SK-N-SH (cell line): ENCODE results near the gene ZNF747. TPM values are rescaled to one million over a fixed set of nuclear protein-coding genes. Genes with fewer than 3 reads are reported as not detected.
A peak's percentile ranks its signal among the peaks of the same experiment; 100 is the strongest.

Experiments
- CTCF ChIA-PET: fragments of 300-600, 350-600 bp; formaldehyde crosslinking; extraction: SDS; loops from one replicate; lab custom pipeline; 2021; lab: Yijun Ruan, JAX
- POLR2A ChIA-PET: fragments of 350-600 bp; sonication (Branson Sonifier 250); formaldehyde crosslinking; extraction: SDS; loops from one replicate; lab custom pipeline; 2020; ENCODE audit warnings: antibody characterized with exemption, inconsistent platforms; lab: Yijun Ruan, JAX
- DNase-seq: peaks from one replicate; pipeline ENCODE4 v3.0.0; 2012
- H2AFZ ChIP-seq: fragments of 200-600 bp; sonication (generic); 2 replicates; pipeline ENCODE4 v1.8.1; 2016; ENCODE audit warnings: antibody characterized with exemption, mild to moderate bottlenecking, low read depth
- H3F3A ChIP-seq: fragments of 200-600 bp; sonication (generic); replicated peaks from 2 replicates; pipeline ENCODE3; 2016; ENCODE audit warnings: antibody characterized with exemption, mild to moderate bottlenecking; ENCODE audit not compliant: insufficient read depth
- H3K27ac ChIP-seq, 2 experiments: fragments of 200-500 bp in 1 of 2; fragments of 200-600 bp in 1 of 2; sonication (Bioruptor generic) in 1 of 2; sonication (generic), shearing (Covaris generic) in 1 of 2; 2 replicates each; pipeline versions ENCODE4 v1.5.1 to v1.6.1; 2014 to 2016; ENCODE audit warnings: low read depth in 2 of 2, inconsistent platforms in 1 of 2, low read length in 1 of 2, mild to moderate bottlenecking in 1 of 2, mixed read lengths in 1 of 2
- H3K27me3 ChIP-seq: fragments of 200-600 bp; sonication (generic), shearing (Covaris generic); 2 replicates; pipeline ENCODE4 v1.6.1; 2016; ENCODE audit warnings: mixed run types; ENCODE audit not compliant: insufficient read depth
- H3K36me3 ChIP-seq, 2 experiments: fragments of 200-500 bp in 1 of 2; fragments of 200-600 bp in 1 of 2; sonication (Bioruptor generic) in 1 of 2; sonication (generic) in 1 of 2; replicated peaks in 1 of 2; 2 replicates each; pipeline versions ENCODE3 to v1.5.1; 2014 to 2016; ENCODE audit warnings: low read length in 1 of 2, mild to moderate bottlenecking in 1 of 2; ENCODE audit not compliant: insufficient read depth in 2 of 2, control insufficient read depth in 1 of 2
- H3K4me1 ChIP-seq, 2 experiments: fragments of 200-500 bp in 1 of 2; fragments of 200-600 bp in 1 of 2; sonication (Bioruptor generic) in 1 of 2; sonication (generic), shearing (Covaris generic) in 1 of 2; 2 replicates each; pipeline versions ENCODE4 v1.5.1 to v1.6.1; 2014 to 2016; ENCODE audit warnings: low read depth in 1 of 2, low read length in 1 of 2, mixed run types in 1 of 2; ENCODE audit not compliant: insufficient read depth in 2 of 2, control insufficient read depth in 1 of 2
- H3K4me2 ChIP-seq: fragments of 200-600 bp; sonication (generic), shearing (Covaris generic); 2 replicates; pipeline ENCODE4 v1.6.1; 2017; ENCODE audit warnings: mixed run types
- H3K4me3 ChIP-seq, 2 experiments: fragments of 200-500 bp in 1 of 2; fragments of 200-600 bp in 1 of 2; sonication (Bioruptor generic) in 1 of 2; sonication (generic), shearing (Covaris generic) in 1 of 2; 2 replicates each; pipeline versions ENCODE4 v1.5.1 to v1.8.1; 2014 to 2016; ENCODE audit warnings: low read depth in 2 of 2, inconsistent platforms in 1 of 2, low read length in 1 of 2, mild to moderate bottlenecking in 1 of 2, mixed read lengths in 1 of 2, moderate library complexity in 1 of 2
- H3K79me2 ChIP-seq: fragments of 200-600 bp; sonication (generic); 2 replicates; pipeline ENCODE4 v1.8.1; 2017; ENCODE audit warnings: mild to moderate bottlenecking; ENCODE audit not compliant: insufficient read depth
- H3K9ac ChIP-seq: fragments of 200-600 bp; sonication (generic); 2 replicates; pipeline ENCODE4 v1.6.1; 2017; ENCODE audit warnings: mixed run types
- H3K9me2 ChIP-seq: fragments of 200-600 bp; sonication (generic); 2 replicates; pipeline ENCODE4 v1.6.1; 2017; ENCODE audit warnings: mixed run types
- H3K9me3 ChIP-seq: fragments of 200-600 bp; sonication (generic); 2 replicates; pipeline ENCODE4 v1.6.1; 2017; ENCODE audit warnings: mixed run types, mild to moderate bottlenecking, moderate library complexity
- H4K20me1 ChIP-seq: fragments of 200-600 bp; sonication (generic); 2 replicates; pipeline ENCODE4 v1.6.1; 2017; ENCODE audit warnings: mild to moderate bottlenecking, mixed run types; ENCODE audit not compliant: insufficient read depth
- CTCF ChIP-seq: fragments of 200-600 bp; sonication (generic); IDR thresholded peaks from 2 replicates; pipeline ENCODE4 v1.6.1; 2017; ENCODE audit warnings: antibody characterized with exemption, mild to moderate bottlenecking, moderate library complexity
- FOSL2 ChIP-seq: IDR thresholded peaks from 2 replicates; pipeline ENCODE4 v1.4.0; 2012; ENCODE audit warnings: low read depth, mild to moderate bottlenecking, moderate library complexity, borderline replicate concordance
- GABPA ChIP-seq: IDR thresholded peaks from 2 replicates; pipeline ENCODE4 v1.4.0; 2012; ENCODE audit warnings: low read depth, mild to moderate bottlenecking
- IRF3 ChIP-seq: fragments of 150-350 bp; IDR thresholded peaks from 2 replicates; pipeline ENCODE4 v1.6.1; 2016; ENCODE audit warnings: mild to moderate bottlenecking, low read depth, low read length
- PBX3 ChIP-seq: IDR thresholded peaks from 2 replicates; pipeline ENCODE4; 2012
- RXRA ChIP-seq: IDR thresholded peaks from 2 replicates; pipeline ENCODE4 v1.4.0; 2012; ENCODE audit warnings: low read depth, mild to moderate bottlenecking, borderline replicate concordance
- SMC3 ChIP-seq: IDR thresholded peaks from 2 replicates; pipeline ENCODE4 v1.6.1; 2012; ENCODE audit warnings: low read depth, low read length, improper control_type of control experiment
- WGBS: methylation state at CpG from one replicate; pipeline ENCODE4 v1.1.6; 2017; ENCODE audit warnings: low lambda C conversion rate; 5-methylcytosine and 5-hydroxymethylcytosine counted together
- polyA plus RNA-seq, 3 experiments: library from polyadenylated mRNA; depleted of rRNA; stranded (reverse); fragments of >200 nt; gene quantifications; 2 replicates each; pipeline ENCODE4 v1.2.3, GENCODE V29; 2012

The ZNF747 gene
- polyA plus RNA-seq, 1 of the 3 experiments (the other 2 are of a cell fraction), result 5.8 TPM

DNA sequence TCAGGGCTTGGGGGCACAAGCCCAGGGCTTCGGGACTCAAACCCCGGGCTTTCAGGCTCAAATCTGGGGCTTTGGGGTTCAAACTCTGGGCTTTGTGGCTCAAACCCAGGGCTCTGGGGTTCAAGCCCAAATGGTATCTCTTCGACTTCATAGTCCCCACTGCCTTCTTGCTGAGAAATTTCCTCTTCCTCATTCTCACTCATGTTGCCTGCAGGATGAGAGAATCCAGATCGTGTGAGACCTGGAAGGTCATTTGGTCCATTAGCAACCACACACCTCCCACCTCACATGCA is 8.9 kb downstream of the ZNF747 start:
- peak overlapping the region; percentile 27 to 98; a peak in 3 of 4 replicates for H3K27ac ChIP-seq
- WGBS, result 59% methylated on average over 4 of the region's 4 CpGs
- peaks cover 6 to 11% of the 10 kb centered on the region in 2 experiments; a peak in 3 of 4 replicates for H3K4me1 ChIP-seq
- POLR2A ChIA-PET, result interaction anchor here (0.7 to 2.1 kb wide), 3 partner anchors 10 to 81 kb away, joined by 3 to 5 read pairs (median 3); partner anchors contain the start of gene SEPHS2
- DNase-seq, result no peak
- no peaks in the 10 kb centered on the region for H4K20me1 ChIP-seq
- no peaks in the 10 kb centered on the region for H3K9me3 ChIP-seq
- no peaks in the 10 kb centered on the region for H3K79me2 ChIP-seq
- no peaks in the 10 kb centered on the region for H3K27me3 ChIP-seq
- peak overlapping the region; percentile 80 to 83 for H3K4me3 ChIP-seq
- H3F3A ChIP-seq, result no peaks in the 10 kb centered on the region
- H3K9me2 ChIP-seq, result no peaks in the 10 kb centered on the region
- H3K9ac ChIP-seq, result peak overlapping the region; percentile 96
- CTCF ChIA-PET, result interaction anchor here (2.0 to 2.5 kb wide), 3 partner anchors 9 to 96 kb away, joined by 7 to 15 read pairs (median 12); partner anchors contain the start of genes DCTPP1 and ZNF747
- H3K36me3 ChIP-seq, result peaks cover 0 to 9% of the 10 kb centered on the region in 2 experiments
- peak overlapping the region; percentile 83 for H3K4me2 ChIP-seq
- TF ChIP-seq FOSL2 (no peak), CTCF (no peak)
- peak overlapping the region; percentile 46; the same call in 1 of the 2 replicates for H2AFZ ChIP-seq

GRCh38 chr16:30524575-30525568 is 9.8 kb downstream of the ZNF747 start:
- Histone ChIP-seq H3K9ac (no peak overlapping the region), H4K20me1 (no peaks in the 10 kb centered on the region), H3K27ac (no peak overlapping the region), H3F3A (no peaks in the 10 kb centered on the region), H3K9me3 (no peaks in the 10 kb centered on the region), H3K9me2 (no peaks in the 10 kb centered on the region), H2AFZ (no peak overlapping the region), H3K27me3 (no peaks in the 10 kb centered on the region), H3K4me1 (peaks cover 6 to 11% of the 10 kb centered on the region in 2 experiments; a peak in 3 of 4 replicates), H3K4me3 (no peak overlapping the region), H3K36me3 (peaks cover 0 to 6% of the 10 kb centered on the region in 2 experiments), H3K79me2 (no peaks in the 10 kb centered on the region), H3K4me2 (peak overlapping the region; percentile 83; the same call in 1 of the 2 replicates)
- ChIA-PET POLR2A (interaction anchor here (0.6 to 2.1 kb wide), 6 partner anchors 9 to 94 kb away, joined by 3 to 5 read pairs (median 3); no protein-coding TSS in a partner anchor), CTCF (interaction anchor here (0.9 to 2.5 kb wide), 6 partner anchors 10 to 95 kb away, joined by 3 to 15 read pairs (median 5); partner anchors contain the start of genes DCTPP1 and ZNF747)
- peak; percentile 28 for DNase-seq
- TF ChIP-seq RXRA (no peak), FOSL2 (no peak), IRF3 (no peak), SMC3 (no peak), GABPA (no peak), PBX3 (no peak)
- WGBS, result 95% methylated on average over 30 of the region's 60 CpGs
